PC-3 (cell line): ENCODE results near the gene MYO1F.

ENCODE experiments used
- EZH2 ChIP-seq: fragments of 300-600 bp; sonication (generic); IDR thresholded peaks from one replicate; pipeline ENCODE4 v1.6.1; 2017; ENCODE audit warnings: antibody characterized with exemption, mild to moderate bottlenecking, low read length; ENCODE audit not compliant: unreplicated experiment
- EZH2phosphoT487 ChIP-seq: fragments of 300-600 bp; sonication (generic); IDR thresholded peaks from 2 replicates; pipeline ENCODE4 v1.6.1; 2018; ENCODE audit warnings: mild to moderate bottlenecking, antibody characterized with exemption, low read length, borderline replicate concordance
- TF ChIP-seq, protein P1 (sequence below): fragments of 300-600 bp; sonication (generic); conservative IDR thresholded peaks from 2 replicates; pipeline ENCODE4 v1.5.1; 2017; ENCODE audit warnings: antibody characterized with exemption, low read depth, mild to moderate bottlenecking, low read length

DNA sequence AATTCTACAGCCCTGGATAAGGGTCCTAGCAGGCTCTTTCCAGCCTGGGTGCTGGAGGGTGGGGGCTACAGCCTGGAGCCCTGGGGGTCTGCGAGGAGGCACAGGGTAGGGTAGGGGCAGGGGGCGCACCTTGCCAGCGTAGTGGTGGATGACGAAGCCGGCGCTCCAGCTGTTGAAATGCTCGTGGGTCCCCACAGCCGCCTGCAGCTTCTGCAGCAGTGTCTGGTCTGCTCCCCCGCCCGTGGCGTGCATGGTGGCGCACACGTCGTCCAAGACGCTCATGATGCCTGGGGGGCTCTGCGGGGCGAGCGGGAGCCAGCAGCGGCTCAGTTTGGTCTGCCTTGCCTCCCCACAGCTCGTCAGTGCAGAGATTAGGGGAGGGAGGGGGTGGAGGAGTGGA is 33.1 kb downstream of the MYO1F start:
- TF ChIP-seq, protein P1, sequence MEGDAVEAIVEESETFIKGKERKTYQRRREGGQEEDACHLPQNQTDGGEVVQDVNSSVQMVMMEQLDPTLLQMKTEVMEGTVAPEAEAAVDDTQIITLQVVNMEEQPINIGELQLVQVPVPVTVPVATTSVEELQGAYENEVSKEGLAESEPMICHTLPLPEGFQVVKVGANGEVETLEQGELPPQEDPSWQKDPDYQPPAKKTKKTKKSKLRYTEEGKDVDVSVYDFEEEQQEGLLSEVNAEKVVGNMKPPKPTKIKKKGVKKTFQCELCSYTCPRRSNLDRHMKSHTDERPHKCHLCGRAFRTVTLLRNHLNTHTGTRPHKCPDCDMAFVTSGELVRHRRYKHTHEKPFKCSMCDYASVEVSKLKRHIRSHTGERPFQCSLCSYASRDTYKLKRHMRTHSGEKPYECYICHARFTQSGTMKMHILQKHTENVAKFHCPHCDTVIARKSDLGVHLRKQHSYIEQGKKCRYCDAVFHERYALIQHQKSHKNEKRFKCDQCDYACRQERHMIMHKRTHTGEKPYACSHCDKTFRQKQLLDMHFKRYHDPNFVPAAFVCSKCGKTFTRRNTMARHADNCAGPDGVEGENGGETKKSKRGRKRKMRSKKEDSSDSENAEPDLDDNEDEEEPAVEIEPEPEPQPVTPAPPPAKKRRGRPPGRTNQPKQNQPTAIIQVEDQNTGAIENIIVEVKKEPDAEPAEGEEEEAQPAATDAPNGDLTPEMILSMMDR: no peak
- TF ChIP-seq EZH2: no peak
- no peak for TF ChIP-seq EZH2phosphoT487
